BE2C (cell line): Measurements from ENCODE around the gene NUP210.

Experiments
- DNase-seq: peaks from one replicate; pipeline ENCODE4 v3.0.0-alpha.2; 2020
- H3K27me3 ChIP-seq: fragments of 250-450 bp; sonication (Bioruptor Pico); 2 replicates; pipeline ENCODE4 v1.5.1; 2020; ENCODE audit warnings: mild to moderate bottlenecking
- H3K36me3 ChIP-seq: fragments of 250-450 bp; sonication (Bioruptor Pico); 2 replicates; pipeline ENCODE4 v1.5.1; 2020; ENCODE audit warnings: mild to moderate bottlenecking
- H3K4me1 ChIP-seq: fragments of 250-450 bp; sonication (Bioruptor Pico); 2 replicates; pipeline ENCODE4 v1.5.1; 2020
- H3K4me3 ChIP-seq: 2 replicates; pipeline ENCODE4 v1.5.1; 2011; ENCODE audit warnings: low read depth, low read length
- H3K9me3 ChIP-seq: fragments of 250-450 bp; sonication (Bioruptor Pico); 2 replicates; pipeline ENCODE4 v1.5.1; 2020
- CTCF ChIP-seq: IDR thresholded peaks from 2 replicates; pipeline ENCODE4 v1.5.1; 2012; ENCODE audit warnings: mild to moderate bottlenecking, low read depth, low read length

NUP210 gene

GRCh38 chr3:13282358-13282985, 137.7 kb downstream of the NUP210 start:
- Histone ChIP-seq H3K4me3 (no peak overlapping the region), H3K36me3 (no peaks in the 10 kb centered on the region), H3K27me3 (no peaks in the 10 kb centered on the region; the same call in 1 of the 2 replicates), H3K9me3 (no peaks in the 10 kb centered on the region; the same call in 1 of the 2 replicates), H3K4me1 (no peaks in the 10 kb centered on the region)
- TF ChIP-seq CTCF, result no peak
- DNase-seq, result no peak

- Histone ChIP-seq H3K4me3 (no peak overlapping the region), H3K9me3 (no peaks in the 10 kb centered on the region; the same call in 1 of the 2 replicates), H3K36me3 (no peaks in the 10 kb centered on the region), H3K27me3 (no peaks in the 10 kb centered on the region; the same call in 1 of the 2 replicates), H3K4me1 (no peaks in the 10 kb centered on the region)
- no peak for DNase-seq
- no peak for TF ChIP-seq CTCF
Observed at GRCh38 chr3:13281507-13282357, 138.4 kb downstream of the NUP210 start.

- H3K27me3 ChIP-seq, result no peaks in the 10 kb centered on the region; the same call in 1 of the 2 replicates
- H3K4me1 ChIP-seq, result no peaks in the 10 kb centered on the region
- no peaks in the 10 kb centered on the region for H3K36me3 ChIP-seq
- H3K9me3 ChIP-seq, result no peaks in the 10 kb centered on the region; the same call in 1 of the 2 replicates
- TF ChIP-seq CTCF, result no peak
- H3K4me3 ChIP-seq, result no peak overlapping the region
- no peak for DNase-seq
Observed at GRCh38 chr3:13280811-13281506, 139.2 kb downstream of the NUP210 start.

- DNase-seq, result no peak
- TF ChIP-seq CTCF, result no peak
- H3K27me3 ChIP-seq, result no peaks in the 10 kb centered on the region; the same call in 1 of the 2 replicates
- no peaks in the 10 kb centered on the region; the same call in 1 of the 2 replicates for H3K9me3 ChIP-seq
- no peak overlapping the region for H3K4me3 ChIP-seq
- H3K4me1 ChIP-seq, result no peaks in the 10 kb centered on the region
- H3K36me3 ChIP-seq, result no peaks in the 10 kb centered on the region
Observed at GRCh38 chr3:13280122-13280790, 139.9 kb downstream of the NUP210 start.

GRCh38 chr3:13279532-13279910, 140.6 kb downstream of the NUP210 start:
- no peaks in the 10 kb centered on the region for H3K36me3 ChIP-seq
- H3K9me3 ChIP-seq, result no peaks in the 10 kb centered on the region; the same call in 1 of the 2 replicates
- DNase-seq, result no peak
- H3K4me3 ChIP-seq, result no peak overlapping the region
- no peaks in the 10 kb centered on the region for H3K4me1 ChIP-seq
- H3K27me3 ChIP-seq, result no peaks in the 10 kb centered on the region; the same call in 1 of the 2 replicates
- TF ChIP-seq CTCF, result no peak
